Progenitor cell of endocrine pancreas (in vitro differentiated cells): ENCODE results near the gene LRIG1. TPM values are rescaled to one million over a fixed set of nuclear protein-coding genes. Genes with fewer than 3 reads are reported as not detected.

Experiments
- DNase-seq: peaks from one replicate; pipeline ENCODE4 v3.0.0; 2021; ENCODE audit warnings: low spot score; ENCODE audit not compliant: unreplicated experiment
- H3K27ac Mint-ChIP-seq: 2 replicates; pipeline ENCODE4 v1.8.0; 2021; ENCODE audit warnings: mild to moderate bottlenecking, moderate library complexity, mixed read lengths
- H3K27me3 Mint-ChIP-seq: 2 replicates; pipeline ENCODE4 v1.8.0; 2021; ENCODE audit warnings: mixed read lengths
- H3K36me3 Mint-ChIP-seq: 2 replicates; pipeline ENCODE4 v1.8.0; 2022; ENCODE audit warnings: mixed read lengths; ENCODE audit not compliant: insufficient read depth
- H3K4me1 Mint-ChIP-seq: 2 replicates; pipeline ENCODE4 v1.8.0; 2021; ENCODE audit warnings: low read depth, mixed read lengths
- H3K4me3 Mint-ChIP-seq: 2 replicates; pipeline ENCODE4 v1.8.0; 2021; ENCODE audit warnings: low read depth, mild to moderate bottlenecking, moderate library complexity, mixed read lengths
- H3K9me3 Mint-ChIP-seq: 2 replicates; pipeline ENCODE4 v1.8.0; 2021; ENCODE audit warnings: low read depth, mixed read lengths
- total RNA-seq: library from RNA; stranded (reverse); gene quantifications from 2 replicates; pipeline ENCODE4 v1.2.1, GENCODE V29; 2021
- TF ChIP-seq, protein P1 (sequence below): fragments of 200-600 bp; sonication (generic); IDR thresholded peaks from one replicate; pipeline ENCODE4 v1.5.0; 2021; ENCODE audit warnings: antibody characterized with exemption, mild to moderate bottlenecking; ENCODE audit not compliant: unreplicated experiment

Gene LRIG1
- total RNA-seq, 1 donor from 2014 or later, result 31.4 TPM

DNA sequence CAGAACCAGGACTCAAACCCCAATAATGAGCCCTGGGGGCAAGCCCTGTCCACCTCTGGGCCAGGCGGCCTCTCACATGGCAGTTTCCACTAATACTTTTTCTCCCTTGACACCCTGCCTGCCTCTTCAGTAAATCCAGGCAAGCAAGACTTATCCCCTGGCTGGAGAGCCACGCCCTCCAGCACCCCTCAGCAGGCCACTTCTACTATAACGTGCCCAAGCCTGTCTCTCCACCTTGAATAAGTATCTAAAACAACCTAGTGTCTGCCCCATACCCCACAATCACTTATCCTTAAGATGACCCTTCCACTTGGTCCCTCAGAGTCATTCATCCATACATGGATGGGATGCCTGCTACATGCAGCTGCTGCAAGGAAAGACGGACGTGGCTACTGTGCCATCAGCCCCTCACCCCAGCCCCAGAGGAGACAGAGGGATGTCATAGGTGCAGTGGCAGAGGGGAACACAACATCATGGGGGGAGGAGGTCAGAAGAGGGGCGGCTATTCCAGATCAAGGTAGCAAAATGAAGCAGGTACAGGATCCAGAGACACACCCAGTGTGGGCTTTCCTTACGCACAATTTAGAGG lies 63.4 kb downstream of the LRIG1 start:
- Mint-ChIP-seq H3K4me3 (no peak overlapping the region), H3K36me3 (peaks cover 6% of the 10 kb centered on the region), H3K4me1 (peaks cover 8% of the 10 kb centered on the region)

DNA sequence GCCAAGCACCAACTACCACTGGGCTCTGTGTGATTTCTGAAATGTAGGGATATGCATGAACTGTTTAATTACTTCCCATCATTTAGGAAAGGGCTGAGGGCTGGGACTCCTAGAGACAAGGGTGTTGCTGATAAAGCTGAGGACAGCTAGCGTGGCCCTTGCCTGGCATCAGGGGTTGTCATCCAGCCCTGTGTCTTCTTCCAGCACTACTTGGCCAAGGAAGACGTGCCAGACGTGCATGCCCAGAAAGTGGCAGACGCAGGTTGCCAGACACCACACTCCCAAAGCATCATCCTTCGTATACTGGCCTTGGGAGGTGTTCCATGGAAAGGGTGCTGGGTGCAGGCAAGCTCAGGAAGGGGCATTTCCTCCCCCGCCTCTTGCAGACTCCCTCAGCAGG lies 64.8 kb downstream of the LRIG1 start:
- H3K27me3 Mint-ChIP-seq, result peaks cover 12% of the 10 kb centered on the region
- DNase-seq, result no peak
- peaks cover 2% of the 10 kb centered on the region for H3K4me1 Mint-ChIP-seq
- peaks cover 7% of the 10 kb centered on the region for H3K36me3 Mint-ChIP-seq
- H3K27ac Mint-ChIP-seq, result no peak overlapping the region
- H3K9me3 Mint-ChIP-seq, result no peaks in the 10 kb centered on the region
- H3K4me3 Mint-ChIP-seq, result no peak overlapping the region
- TF ChIP-seq, protein P1, sequence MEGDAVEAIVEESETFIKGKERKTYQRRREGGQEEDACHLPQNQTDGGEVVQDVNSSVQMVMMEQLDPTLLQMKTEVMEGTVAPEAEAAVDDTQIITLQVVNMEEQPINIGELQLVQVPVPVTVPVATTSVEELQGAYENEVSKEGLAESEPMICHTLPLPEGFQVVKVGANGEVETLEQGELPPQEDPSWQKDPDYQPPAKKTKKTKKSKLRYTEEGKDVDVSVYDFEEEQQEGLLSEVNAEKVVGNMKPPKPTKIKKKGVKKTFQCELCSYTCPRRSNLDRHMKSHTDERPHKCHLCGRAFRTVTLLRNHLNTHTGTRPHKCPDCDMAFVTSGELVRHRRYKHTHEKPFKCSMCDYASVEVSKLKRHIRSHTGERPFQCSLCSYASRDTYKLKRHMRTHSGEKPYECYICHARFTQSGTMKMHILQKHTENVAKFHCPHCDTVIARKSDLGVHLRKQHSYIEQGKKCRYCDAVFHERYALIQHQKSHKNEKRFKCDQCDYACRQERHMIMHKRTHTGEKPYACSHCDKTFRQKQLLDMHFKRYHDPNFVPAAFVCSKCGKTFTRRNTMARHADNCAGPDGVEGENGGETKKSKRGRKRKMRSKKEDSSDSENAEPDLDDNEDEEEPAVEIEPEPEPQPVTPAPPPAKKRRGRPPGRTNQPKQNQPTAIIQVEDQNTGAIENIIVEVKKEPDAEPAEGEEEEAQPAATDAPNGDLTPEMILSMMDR, result no peak

More for the DNA sequence above, 63.4 kb downstream of the LRIG1 start:
- TF ChIP-seq, protein P1, result no peak
- DNase-seq, result no peak
- H3K27ac Mint-ChIP-seq, result no peak overlapping the region
- H3K27me3 Mint-ChIP-seq, result peaks cover 12% of the 10 kb centered on the region
- H3K9me3 Mint-ChIP-seq, result no peaks in the 10 kb centered on the region

DNA sequence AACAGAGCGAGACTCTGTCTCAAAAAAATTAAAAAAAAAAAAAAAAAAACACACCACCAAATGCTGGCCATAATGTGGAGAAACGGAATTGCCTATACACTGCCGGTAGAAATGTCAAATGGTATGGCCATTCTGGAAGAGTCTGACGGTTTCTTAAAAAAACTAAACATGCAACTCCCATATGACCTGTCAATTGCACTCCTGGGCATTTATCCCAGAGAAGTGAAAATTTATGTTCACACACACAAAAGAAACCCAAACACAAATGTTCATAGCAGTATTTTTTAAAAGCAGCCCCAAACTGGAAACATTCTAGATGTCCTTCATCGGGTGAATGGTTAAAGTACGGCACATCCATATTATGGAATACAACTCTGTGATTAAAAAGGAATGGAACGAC lies 66.1 kb downstream of the LRIG1 start:
- no peak for DNase-seq
- Mint-ChIP-seq H3K27me3 (peaks cover 12% of the 10 kb centered on the region), H3K4me1 (peaks cover 2% of the 10 kb centered on the region), H3K27ac (no peak overlapping the region), H3K36me3 (peaks cover 7% of the 10 kb centered on the region), H3K9me3 (no peaks in the 10 kb centered on the region), H3K4me3 (no peak overlapping the region)
- TF ChIP-seq, protein P1, result no peak

DNA sequence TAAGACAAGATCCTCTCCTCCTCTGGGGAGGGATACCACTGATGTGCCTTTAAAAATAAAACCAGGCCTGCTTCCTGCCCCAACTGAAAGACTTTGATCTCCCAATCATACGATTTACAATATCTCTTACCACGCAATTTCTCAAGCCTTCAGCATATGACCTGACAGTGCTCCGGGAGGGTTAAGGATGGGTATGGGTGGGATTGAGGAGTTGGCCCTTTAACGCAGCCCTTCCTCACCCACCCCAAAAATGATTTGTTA lies 67.4 kb downstream of the LRIG1 start:
- peaks cover 12% of the 10 kb centered on the region for H3K27me3 Mint-ChIP-seq
- no peak overlapping the region for H3K4me3 Mint-ChIP-seq
- H3K4me1 Mint-ChIP-seq, result peaks cover 9% of the 10 kb centered on the region
- H3K27ac Mint-ChIP-seq, result no peak overlapping the region
- peaks cover 3% of the 10 kb centered on the region for H3K9me3 Mint-ChIP-seq
- DNase-seq, result no peak
- H3K36me3 Mint-ChIP-seq, result peaks cover 7% of the 10 kb centered on the region
- TF ChIP-seq, protein P1, result no peak

DNA sequence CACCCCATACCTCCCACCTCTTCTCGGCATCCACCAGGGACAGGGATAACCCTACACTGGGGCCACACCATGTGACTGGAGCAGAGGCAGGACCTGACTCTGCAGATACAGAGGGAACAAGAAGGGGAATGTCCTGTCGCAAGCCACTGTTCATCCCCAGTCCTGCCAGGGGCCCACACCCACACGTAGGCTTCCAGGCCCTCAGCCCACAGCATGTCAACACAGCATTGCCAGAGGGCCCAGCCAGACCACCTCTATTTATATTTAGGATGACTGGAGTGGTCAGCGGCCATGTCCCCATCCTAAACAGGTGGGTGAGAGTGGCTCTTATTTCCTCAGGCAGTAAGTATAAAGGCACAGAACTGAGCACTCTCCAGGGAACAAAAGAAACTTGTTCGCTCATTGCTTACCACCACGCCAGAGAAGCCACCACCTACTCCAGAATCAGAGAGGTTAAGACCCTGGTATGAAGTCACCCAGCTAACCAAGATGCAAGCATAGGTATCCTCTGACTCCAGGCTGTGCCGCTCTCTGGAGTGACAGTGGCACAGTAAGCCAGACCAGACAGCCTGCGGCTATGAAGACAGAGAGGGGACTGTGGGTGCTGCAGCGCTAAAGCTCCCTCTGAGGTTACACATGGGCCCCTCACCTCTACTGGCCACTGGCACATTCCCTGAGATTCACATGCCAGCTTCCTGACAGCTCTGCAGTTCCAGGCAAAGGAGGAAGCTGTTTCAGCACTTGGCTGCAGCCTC lies 67.9 kb downstream of the LRIG1 start:
- peaks cover 7% of the 10 kb centered on the region for H3K36me3 Mint-ChIP-seq
- TF ChIP-seq, protein P1, result no peak
- peaks cover 13% of the 10 kb centered on the region for H3K4me1 Mint-ChIP-seq
- H3K4me3 Mint-ChIP-seq, result no peak overlapping the region
- peaks cover 12% of the 10 kb centered on the region for H3K27me3 Mint-ChIP-seq
- peaks cover 3% of the 10 kb centered on the region for H3K9me3 Mint-ChIP-seq
- DNase-seq, result no peak
- H3K27ac Mint-ChIP-seq, result no peak overlapping the region
